GM18517 (cell line): ENCODE measurements around the gene INPP5K.

Source experiments
- ATAC-seq: cut with Tn5 transposase; IDR thresholded peaks from one replicate; pipeline ENCODE4 v1.9.1; 2021; ENCODE audit warnings: mild to moderate bottlenecking, moderate library complexity; ENCODE audit not compliant: unreplicated experiment

Gene INPP5K

GRCh38 chr17:1486802-1487695, 29.4 kb downstream of the INPP5K start:
- ATAC-seq: no peak

DNA sequence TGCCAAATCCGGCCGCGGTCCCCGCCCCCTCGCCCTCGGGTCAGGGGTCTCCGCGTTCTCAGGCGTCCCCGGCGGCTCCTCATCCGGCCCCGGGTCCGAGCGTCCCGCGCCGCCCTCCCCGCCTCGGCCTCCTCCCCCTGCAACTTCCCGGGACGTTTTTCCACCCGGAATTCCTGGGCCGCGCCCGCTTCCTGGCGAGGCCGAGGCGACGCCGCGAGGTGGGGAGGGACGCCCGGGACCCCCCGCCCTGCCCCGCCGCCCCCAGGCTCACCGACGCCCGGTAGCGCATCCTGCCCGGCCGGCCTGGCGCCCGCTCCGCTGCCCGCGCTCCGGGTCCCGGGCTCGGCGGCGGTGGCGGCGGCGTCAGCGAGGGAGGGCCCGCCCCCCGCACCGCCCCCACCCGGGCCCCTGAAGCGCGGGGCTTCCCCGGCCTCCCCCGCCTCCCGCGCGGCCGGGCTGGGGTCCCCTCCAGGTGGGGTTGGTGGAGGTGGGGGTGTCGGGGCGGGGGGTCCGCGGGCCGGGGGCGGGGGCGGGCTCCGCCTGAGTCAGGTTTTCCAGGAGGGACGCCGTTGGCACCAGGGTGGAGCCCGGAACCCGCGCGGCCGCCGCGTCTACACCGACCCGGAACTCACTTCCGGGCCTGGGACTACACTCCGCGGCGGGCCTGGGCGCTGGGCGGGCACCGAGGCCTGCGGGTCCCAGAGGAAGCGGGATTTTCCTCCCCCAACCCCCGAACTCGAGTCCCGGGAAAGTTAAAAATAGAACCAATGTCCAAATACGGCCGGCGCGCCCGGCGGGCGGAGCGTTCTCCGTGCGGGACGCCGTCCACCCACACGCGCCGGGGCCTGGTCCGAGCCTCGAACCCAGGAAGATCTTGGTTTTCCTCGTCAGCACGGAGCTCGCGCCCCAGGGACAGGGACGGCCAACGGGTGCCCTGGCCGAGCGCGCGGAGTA, 30.7 kb downstream of the INPP5K start:
- no peak for ATAC-seq

GRCh38 chr17:1484676-1485422, 31.6 kb downstream of the INPP5K start:
- no peak for ATAC-seq

DNA sequence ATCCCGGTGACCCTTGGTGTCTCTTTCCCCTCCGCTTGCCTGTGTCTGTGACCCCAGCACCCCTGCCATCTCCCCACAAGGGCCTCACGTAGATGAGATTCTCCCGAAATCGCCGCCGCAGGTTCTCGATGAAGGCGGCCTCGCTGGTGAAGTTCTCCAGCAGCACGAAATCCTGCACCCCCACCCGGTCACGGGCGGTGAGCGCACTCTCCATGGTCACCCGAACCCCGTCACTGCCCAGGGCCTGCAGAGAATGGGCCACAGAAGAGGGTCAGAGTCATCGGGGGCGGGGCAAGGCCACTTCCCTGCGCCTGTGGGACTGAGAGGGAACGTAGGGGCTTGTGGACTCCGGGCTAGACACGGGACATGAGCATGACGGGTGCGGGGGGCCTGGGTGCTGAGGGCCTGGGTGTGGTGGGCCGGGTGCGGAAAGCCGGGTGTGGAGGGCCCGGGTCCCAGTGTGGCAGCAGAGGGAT, 32.3 kb downstream of the INPP5K start:
- no peak for ATAC-seq

DNA sequence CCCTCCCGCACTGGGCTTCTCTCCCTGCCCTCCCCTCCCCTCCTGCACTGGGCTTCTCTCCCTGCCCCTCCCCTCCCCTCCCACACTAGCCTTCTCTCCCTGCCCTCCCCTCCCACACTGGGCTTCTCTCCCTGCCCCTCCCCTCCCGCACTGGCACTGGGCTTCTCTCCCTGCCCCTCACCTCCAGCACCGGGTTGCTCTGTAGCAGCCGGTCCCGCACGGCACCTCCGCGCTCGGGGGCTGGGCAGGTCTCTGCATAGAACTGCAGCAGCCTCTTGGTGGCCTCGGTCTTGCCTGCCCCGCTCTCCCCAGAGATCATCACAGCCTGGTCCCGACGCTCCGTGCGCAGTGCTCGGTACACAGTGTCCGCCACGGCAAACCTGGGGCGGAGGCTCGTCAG, 33.7 kb downstream of the INPP5K start:
- ATAC-seq: no peak

DNA sequence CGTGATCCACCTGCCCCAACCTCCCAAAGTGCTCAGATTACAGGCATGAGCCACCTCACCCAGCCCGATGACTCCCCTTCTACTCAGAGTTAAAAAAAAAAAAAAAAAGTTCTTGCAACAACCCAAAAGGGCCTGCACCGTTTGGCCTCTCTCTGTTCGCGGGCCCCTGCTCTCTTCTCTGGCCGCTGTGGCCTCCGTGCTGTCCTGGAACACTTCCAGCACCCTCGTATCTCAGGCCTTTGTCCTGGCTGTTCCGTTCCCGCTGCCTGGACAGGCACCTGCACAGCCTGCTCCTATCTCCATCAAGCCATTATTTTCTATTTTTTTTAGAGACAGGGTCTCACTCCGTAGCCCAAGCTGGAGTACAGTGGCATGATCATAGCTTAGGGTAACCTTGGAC, 34.7 kb downstream of the INPP5K start:
- no peak for ATAC-seq

DNA sequence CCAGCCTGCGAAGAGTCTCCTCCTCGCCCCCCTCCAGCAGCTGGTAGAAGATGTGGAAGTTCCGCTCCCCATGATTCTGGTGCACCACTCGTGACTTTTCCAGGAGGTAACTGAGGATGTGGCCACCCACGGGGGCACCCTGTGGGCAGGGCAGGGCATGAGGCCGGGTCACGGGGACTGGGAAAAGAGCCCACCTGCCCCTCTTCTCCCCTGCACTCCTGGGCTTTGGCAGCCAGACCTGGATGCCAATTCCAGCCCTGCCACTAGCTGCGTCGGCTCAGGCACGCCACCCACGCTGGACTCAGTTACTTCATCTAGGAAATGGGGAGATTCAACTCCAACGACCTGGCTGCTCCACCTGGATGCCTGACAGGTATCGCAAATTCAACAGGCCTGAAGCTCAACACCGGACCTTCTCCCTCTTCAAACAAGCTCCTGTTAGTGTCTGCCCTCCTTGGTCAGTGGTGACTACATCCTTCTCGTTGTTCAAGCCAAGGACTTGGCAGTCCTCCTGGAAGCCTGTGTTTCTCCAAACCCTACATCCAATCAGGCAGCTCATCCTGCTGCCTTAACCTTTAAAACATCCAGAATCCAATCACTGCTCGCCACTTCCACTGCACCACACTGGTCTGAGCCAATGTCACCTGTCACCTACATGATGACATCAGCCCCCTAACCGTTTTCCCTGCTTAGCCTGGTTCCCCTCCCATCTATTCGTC, 35.5 kb downstream of the INPP5K start:
- ATAC-seq: no peak

- ATAC-seq: no peak
These were observed 38.0 kb downstream of the INPP5K start for GRCh38 chr17:1478418-1478817.

DNA sequence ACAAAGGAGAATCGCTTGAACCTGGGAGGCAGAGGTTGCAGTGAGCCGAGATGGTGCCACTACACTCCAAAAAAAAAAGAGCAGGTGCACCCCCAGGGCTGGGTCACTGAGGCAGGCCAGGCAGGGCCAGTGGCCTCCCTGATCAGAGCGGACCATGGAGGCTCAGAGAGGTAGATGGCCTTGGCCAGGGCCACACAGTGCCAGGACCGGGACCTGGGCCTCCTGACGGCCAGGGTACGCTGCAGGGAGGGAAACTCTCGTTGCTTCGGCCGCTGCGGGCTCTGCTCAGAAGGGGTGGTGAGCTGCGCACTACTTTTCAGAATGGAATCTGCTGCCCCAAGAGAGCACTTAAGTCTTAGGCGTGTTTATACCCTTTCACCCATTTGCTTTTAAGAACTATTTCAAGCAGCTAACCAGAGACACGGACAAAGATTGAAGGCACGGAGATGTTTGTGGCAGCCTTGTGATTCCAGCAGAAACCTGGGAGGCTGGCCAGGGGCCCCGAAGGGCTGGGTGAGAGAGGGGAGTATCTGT, 41.0 kb downstream of the INPP5K start:
- no peak for ATAC-seq

DNA sequence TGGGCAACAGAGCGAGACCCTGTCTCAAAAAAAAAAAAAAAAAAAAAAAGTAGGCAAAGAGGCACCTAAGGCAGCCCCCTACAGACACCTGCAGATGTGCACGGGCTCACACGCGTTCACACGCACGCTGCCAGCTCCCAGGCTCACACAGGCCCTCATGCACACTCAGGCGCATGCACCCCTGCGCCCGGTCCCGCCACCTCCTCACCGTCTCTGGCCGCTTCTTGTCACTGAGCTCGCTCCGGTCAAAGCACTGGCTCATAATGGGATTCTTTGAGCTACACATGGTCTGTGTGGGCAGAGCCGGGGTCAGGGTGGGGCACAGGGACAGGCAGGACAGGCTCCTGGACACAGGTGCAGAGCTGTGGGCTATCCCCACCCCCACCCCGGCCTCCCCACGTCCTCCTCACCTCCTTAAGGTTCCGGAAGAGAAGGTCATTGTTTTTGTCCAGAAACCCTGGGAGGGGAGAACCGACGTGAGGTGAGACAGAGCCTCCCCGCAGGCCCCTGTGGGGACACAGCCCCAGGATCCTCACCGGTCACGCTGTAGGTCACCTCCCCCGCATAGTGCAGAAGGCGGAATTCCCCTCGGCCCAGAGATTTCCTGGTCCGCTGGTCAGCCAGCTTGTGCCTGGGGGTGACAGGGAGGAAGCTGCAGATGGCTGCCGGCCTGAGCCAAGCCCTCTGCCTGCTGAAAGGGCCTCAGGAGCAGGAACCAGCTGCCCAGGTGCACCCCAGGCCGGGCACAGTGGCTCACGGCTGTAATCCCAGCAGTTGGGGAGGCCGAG, 41.8 kb downstream of the INPP5K start:
- peak; percentile 58 for ATAC-seq

DNA sequence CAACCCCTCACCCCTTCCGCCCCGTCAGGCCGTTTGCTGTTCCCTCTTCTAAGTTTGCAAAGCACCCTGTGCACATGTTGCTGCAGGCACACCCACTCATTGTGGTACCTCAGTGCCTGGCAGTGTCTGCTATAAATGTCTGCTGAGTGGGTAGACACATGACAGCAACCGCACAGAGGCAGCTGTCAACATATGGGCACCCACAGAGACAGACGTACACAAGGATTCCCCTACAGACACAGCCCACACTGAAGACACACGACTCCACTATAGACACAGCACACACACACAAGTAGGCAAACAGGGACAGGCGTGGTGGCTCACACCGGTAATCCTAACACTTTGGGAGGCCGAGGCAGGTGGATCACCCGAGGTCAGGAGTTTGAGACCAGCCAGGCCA, 42.6 kb downstream of the INPP5K start:
- ATAC-seq: no peak

- ATAC-seq: no peak
These were observed 43.2 kb downstream of the INPP5K start for GRCh38 chr17:1473170-1473569.

- no peak for ATAC-seq
These were observed 44.2 kb downstream of the INPP5K start for GRCh38 chr17:1471911-1472821.

GRCh38 chr17:1471490-1471889, 44.9 kb downstream of the INPP5K start:
- ATAC-seq: no peak

DNA sequence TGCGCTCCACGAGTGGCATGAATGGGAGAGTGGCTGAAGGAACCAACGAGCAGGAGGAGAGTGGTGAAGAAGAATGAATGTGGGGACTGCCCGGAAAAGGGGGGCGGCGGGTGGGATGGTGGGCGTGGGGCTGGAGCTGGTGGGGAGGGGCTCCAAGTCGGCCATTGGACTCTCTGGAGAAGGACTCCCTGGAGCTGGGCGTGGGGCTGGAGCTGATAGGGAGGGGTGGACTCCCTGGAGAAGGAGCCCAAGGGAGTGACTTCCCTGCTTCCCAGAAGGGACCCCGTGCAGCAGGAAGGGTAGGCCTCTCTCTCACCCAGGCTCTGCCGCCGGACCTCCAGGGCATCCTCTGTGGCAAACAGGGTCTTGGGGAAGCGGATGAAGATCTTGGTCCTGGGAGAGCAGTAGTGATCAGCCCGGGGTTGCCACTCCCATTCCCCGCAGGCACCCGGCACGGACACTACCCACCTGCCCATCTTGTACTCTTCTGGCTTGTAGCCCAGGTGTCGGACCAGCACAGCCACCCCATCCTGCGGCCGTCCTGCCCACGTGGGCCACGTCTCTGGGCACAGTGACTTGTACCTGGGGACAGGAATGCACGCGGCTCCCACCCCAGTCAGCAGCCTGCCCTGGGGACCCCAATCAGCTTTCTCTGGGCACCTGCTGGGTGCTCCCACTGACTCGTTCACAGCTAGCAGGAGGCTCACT, 45.5 kb downstream of the INPP5K start:
- no peak for ATAC-seq

DNA sequence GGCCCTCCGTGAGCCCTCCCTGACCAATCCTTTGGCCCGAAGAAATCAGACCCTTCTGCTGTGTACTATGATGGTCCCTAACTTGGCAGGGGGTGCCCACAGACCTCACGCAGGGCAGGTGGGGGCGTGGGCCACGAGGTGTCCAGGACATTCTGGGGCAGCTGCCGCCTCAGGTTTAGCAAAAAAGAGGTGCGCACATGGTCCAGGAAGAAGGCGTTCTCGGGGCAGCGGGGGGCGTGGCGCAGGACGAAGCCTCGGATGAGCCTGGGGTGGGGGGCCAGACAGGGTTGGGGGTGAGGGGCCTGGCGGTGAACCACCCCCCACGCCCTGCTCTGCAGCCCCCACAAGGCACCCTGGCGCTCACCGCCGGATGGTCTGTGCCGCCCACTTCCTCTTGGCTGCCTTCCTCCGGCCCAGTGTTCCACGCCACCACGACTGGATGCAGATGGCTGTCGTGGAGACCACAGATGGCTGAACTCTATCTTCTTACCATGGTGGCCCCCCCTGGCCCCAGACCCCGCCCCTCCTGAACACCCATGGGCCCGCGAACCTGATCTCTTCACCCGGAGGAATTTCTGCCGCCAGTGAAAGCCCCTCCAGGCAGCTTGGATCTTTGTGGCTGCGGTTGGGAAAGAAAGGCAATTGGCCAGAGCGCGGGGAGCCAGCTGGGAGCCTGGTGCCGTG, 46.2 kb downstream of the INPP5K start:
- no peak for ATAC-seq
